Panc1 (cell line): Measurements from ENCODE around the gene ALK. TPM values are rescaled to one million over a fixed set of nuclear protein-coding genes. Genes with fewer than 3 reads are reported as not detected.

ENCODE experiments used
- ATAC-seq: fragments of 200-7000 bp; cut with Tn5 transposase; 2 replicates; pipeline ENCODE4 v1.9.1; 2020; ENCODE audit warnings: mild to moderate bottlenecking, moderate library complexity
- BruUV-seq: library from RNA; stranded (reverse); fragments of 400-500 nt; replicated peaks from 2 replicates; lab custom pipeline; 2021; lab: Mats Ljungman, UMichigan
- CTCF ChIA-PET: fragments of 300-600 bp; sonication (Branson Sonifier 250); formaldehyde crosslinking; loops from one replicate; lab custom pipeline; 2022; ENCODE audit warnings: antibody characterized with exemption; lab: Charles Lee
- POLR2A ChIA-PET: fragments of 300-600 bp; sonication (Branson Sonifier 250); formaldehyde crosslinking; loops from one replicate; lab custom pipeline; 2022; ENCODE audit warnings: antibody characterized with exemption; lab: Charles Lee
- DNase-seq: peaks from one replicate; pipeline ENCODE4 v3.0.0-alpha.2; 2010; ENCODE audit warnings: low read depth, low spot score
- H3K27ac ChIP-seq: 2 replicates; pipeline ENCODE4 v1.5.1; 2011; ENCODE audit warnings: mild to moderate bottlenecking, low read length, inconsistent platforms
- H3K27me3 ChIP-seq: fragments of 200-500 bp; sonication (Bioruptor generic); 2 replicates; pipeline ENCODE4 v1.6.0; 2014; ENCODE audit warnings: low read length, inconsistent platforms; ENCODE audit not compliant: control insufficient read depth, insufficient read depth
- H3K36me3 ChIP-seq: fragments of 200-500 bp; sonication (Bioruptor generic); 2 replicates; pipeline ENCODE4 v1.5.1; 2014; ENCODE audit warnings: inconsistent platforms, mild to moderate bottlenecking, low read length, moderate library complexity; ENCODE audit not compliant: control insufficient read depth, insufficient read depth
- H3K4me1 ChIP-seq: 2 replicates; pipeline ENCODE4 v1.5.1; 2011; ENCODE audit warnings: inconsistent platforms, mild to moderate bottlenecking, low read length, moderate library complexity; ENCODE audit not compliant: control insufficient read depth, insufficient read depth
- H3K4me3 ChIP-seq, 2 experiments: 2 replicates each; pipeline ENCODE4 v1.5.1; 2011 to 2012; ENCODE audit warnings: low read depth in 2 of 2, low read length in 2 of 2, mild to moderate bottlenecking in 2 of 2, inconsistent platforms in 1 of 2, moderate library complexity in 1 of 2
- H3K9me3 ChIP-seq: fragments of 200-500 bp; sonication (Bioruptor generic); 2 replicates; pipeline ENCODE4 v1.5.1; 2014; ENCODE audit warnings: low read depth, mild to moderate bottlenecking, inconsistent platforms, low read length, moderate library complexity; ENCODE audit not compliant: control insufficient read depth, insufficient read depth
- CTCF ChIP-seq: fragments of 450-650 bp; IDR thresholded peaks from 2 replicates; pipeline ENCODE4 v1.5.1; 2017; ENCODE audit warnings: mild to moderate bottlenecking
- POLR2AphosphoS5 ChIP-seq: IDR thresholded peaks from 2 replicates; pipeline ENCODE4 v1.6.1; 2012; ENCODE audit warnings: mild to moderate bottlenecking, low read depth, low read length, moderate library complexity
- REST ChIP-seq, 2 experiments: IDR thresholded peaks; 2 replicates each; pipeline ENCODE4 v1.6.1; 2011 to 2012; ENCODE audit warnings: low read depth in 2 of 2, control low read depth in 1 of 2, low read length in 1 of 2, mild to moderate bottlenecking in 1 of 2, moderate library complexity in 1 of 2; ENCODE audit not compliant: insufficient read depth in 1 of 2
- SIN3A ChIP-seq: IDR thresholded peaks from 2 replicates; pipeline ENCODE4 v1.6.1; 2012; ENCODE audit warnings: low read depth, mild to moderate bottlenecking, low read length, moderate library complexity, borderline replicate concordance; ENCODE audit not compliant: insufficient read depth
- TCF7L2 ChIP-seq: IDR thresholded peaks from 2 replicates; pipeline ENCODE4 v1.6.1; 2011; ENCODE audit warnings: mild to moderate bottlenecking, low read depth, low read length, inconsistent platforms
- in situ Hi-C: cut with HindIII; loops from 2 replicates; pipeline ENCODE4 v1.10.0; 2016; ENCODE audit warnings: low sequenced_read_pairs, low pct_unique_long_range_greater_than_20kb
- intact Hi-C: fragments of 100-400 bp; cut with micrococcal nuclease; formaldehyde crosslinking; loops from one replicate; pipeline ENCODE4 v1.10.0; 2022; ENCODE audit not compliant: unreplicated experiment
- total RNA-seq: library from RNA; stranded (reverse); gene quantifications from one replicate; pipeline ENCODE4 v1.2.1, GENCODE V29; 2021; ENCODE audit not compliant: unreplicated experiment

The ALK gene
- total RNA-seq, 1 experiment from 2014 or later: not detected

DNA sequence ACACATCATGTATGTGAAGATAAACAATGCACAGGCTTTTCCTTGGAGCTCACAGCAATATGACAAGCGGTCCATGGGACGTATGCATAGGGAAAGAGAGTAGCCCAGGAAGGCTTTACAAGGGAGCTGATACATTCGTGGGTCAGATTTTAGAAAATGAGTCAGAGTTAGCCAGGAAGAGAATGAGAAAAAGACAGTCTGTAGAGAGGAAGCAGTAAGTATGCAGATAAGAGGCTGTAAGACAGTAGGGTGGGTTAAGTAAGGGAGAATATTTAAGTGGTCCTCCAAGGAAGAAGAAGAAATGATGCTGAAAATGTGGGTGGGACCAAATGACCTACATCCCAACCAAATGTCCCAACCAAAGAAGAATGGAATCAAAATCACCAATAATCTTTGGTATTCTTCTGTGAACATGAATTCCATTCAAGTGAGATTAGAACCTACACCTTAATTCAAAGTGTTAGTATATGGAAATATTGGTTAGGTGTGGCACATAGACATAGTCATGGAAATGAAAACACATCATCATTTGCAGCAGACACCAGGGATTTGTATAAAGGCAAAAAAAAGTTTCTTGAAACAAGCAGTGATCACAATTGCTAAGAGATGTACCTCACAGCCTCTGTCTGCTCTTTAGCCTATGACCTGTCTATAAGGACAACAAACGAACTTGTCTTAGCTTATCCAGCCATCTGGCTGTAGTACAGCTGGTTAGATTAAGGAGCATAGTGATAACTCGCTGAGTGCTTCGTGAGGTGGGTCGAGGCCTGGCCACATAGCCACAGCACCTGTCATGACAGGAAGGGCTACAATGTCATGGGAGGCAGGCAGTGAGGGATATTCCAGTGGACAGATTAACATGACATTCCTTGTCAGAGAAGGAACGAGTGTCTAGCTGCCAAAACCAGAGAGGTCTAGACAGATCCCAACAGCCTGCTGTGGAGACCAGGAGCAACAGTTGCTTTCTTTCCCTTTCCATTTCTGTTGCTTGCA is 133.6 kb downstream of the ALK start:
- H3K4me1 ChIP-seq: no peaks in the 10 kb centered on the region
- no peaks in the 10 kb centered on the region for H3K9me3 ChIP-seq
- H3K36me3 ChIP-seq: no peaks in the 10 kb centered on the region
- ATAC-seq: no peak
- no peak for TF ChIP-seq REST (IDR thresholded peaks at IDR 0.05; ENCODE audit: insufficient read depth in 1 of 2, low read depth in 2 of 2, low read length in 1 of 2)
- no peak for TF ChIP-seq CTCF
- TF ChIP-seq SIN3A: no peak
- no peak for TF ChIP-seq POLR2AphosphoS5
- no peak for TF ChIP-seq TCF7L2
- DNase-seq: no peak
- in situ Hi-C loops: no loop called here
- no peak overlapping the region for H3K27ac ChIP-seq
- POLR2A ChIA-PET: no interaction called here
- intact Hi-C loops: no loop called here
- CTCF ChIA-PET: no interaction called here
- no TSS peak for BruUV-seq
- no peak overlapping the region for H3K4me3 ChIP-seq
- H3K27me3 ChIP-seq: no peaks in the 10 kb centered on the region; the same call in 1 of the 2 replicates

DNA sequence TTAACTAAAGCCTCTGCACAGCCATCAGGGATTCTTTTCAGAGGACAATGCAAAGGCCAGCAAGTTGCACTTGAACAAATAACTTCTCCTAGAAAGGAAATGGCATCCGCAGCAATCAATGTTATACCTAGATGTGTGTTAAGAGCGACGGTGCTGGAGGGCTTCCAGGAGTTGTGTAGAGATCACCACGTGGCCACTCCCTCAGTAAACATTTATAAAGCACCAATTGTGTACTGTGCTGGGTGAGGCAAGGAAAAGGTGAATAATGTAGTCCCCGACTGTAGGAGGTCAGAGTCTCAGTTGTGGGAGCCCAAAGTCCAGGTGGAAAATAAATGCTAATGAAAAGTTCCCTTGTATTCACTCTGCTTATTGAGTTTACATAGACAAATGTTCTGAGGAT is 135.0 kb downstream of the ALK start:
- ATAC-seq: no peak
- Histone ChIP-seq H3K9me3 (no peaks in the 10 kb centered on the region), H3K36me3 (no peaks in the 10 kb centered on the region), H3K27ac (no peak overlapping the region), H3K4me1 (no peaks in the 10 kb centered on the region), H3K27me3 (no peaks in the 10 kb centered on the region; the same call in 1 of the 2 replicates), H3K4me3 (no peak overlapping the region)
- no peak for DNase-seq
- ChIA-PET CTCF (no interaction called here), POLR2A (no interaction called here)
- in situ Hi-C loops: no loop called here
- intact Hi-C loops: no loop called here
- no TSS peak for BruUV-seq
- TF ChIP-seq SIN3A (no peak), POLR2AphosphoS5 (no peak), TCF7L2 (no peak), REST (IDR thresholded peaks at IDR 0.05; ENCODE audit: insufficient read depth in 1 of 2, low read depth in 2 of 2, low read length in 1 of 2) (no peak), CTCF (no peak)
